ENCODE data around the gene PRX. TPM values are rescaled to one million over a fixed set of nuclear protein-coding genes. Genes with fewer than 3 reads are reported as not detected.
A peak's percentile ranks its signal among the peaks of the same experiment; 100 is the strongest.

The PRX gene
- total and polyA plus RNA-seq, 2 of the 13 experiments (the other 11 are each of a cell fraction or from before 2014, with no cell fraction given): 0.66 TPM

- TF ChIP-seq SIN3A (IDR thresholded peaks at IDR 0.05; ENCODE audit: borderline replicate concordance, low read depth, low read length) (0 out of 2 replicates have a peak, but pooled peaks have one; percentile 27), ATF7 (IDR thresholded peaks at IDR 0.05) (no peak), ATF7 (CRISPR knock-in tag; IDR thresholded peaks at IDR 0.05) (peak; percentile 24; the same call in 1 of the 2 replicates), ZBTB40 (IDR thresholded peaks at IDR 0.05) (no peak), ZBTB40 (CRISPR knock-in tag; IDR thresholded peaks at IDR 0.05) (peak; percentile 91), ZNF382 (CRISPR knock-in tag; IDR thresholded peaks at IDR 0.05; ENCODE audit: borderline replicate concordance) (no peak), ZNF24 (IDR thresholded peaks at IDR 0.05) (no peak), ZNF773 (CRISPR knock-in tag; IDR thresholded peaks at IDR 0.05; ENCODE audit: borderline replicate concordance) (peak; percentile 58; the same call in 1 of the 2 replicates), ZNF7 (CRISPR knock-in tag; IDR thresholded peaks at IDR 0.05) (no peak), KLF6 (CRISPR knock-in tag; IDR thresholded peaks at IDR 0.05) (peak; percentile 36; the same call in 1 of the 2 replicates), ZSCAN31 (CRISPR knock-in tag; IDR thresholded peaks at IDR 0.05; ENCODE audit: low read depth) (peak; percentile 87), ZNF547 (CRISPR knock-in tag; IDR thresholded peaks at IDR 0.05) (peak; percentile 39; the same call in 1 of the 2 replicates), THRA (CRISPR knock-in tag; IDR thresholded peaks at IDR 0.05; ENCODE audit: borderline replicate concordance) (0 out of 2 replicates have a peak, but pooled peaks have one; percentile 11), ZNF619 (CRISPR knock-in tag; IDR thresholded peaks at IDR 0.05) (0 out of 2 replicates have a peak, but pooled peaks have one; percentile 55), ZNF430 (CRISPR knock-in tag; IDR thresholded peaks at IDR 0.05) (peak; percentile 89), RAD21 (CRISPR knock-in tag; IDR thresholded peaks at IDR 0.05) (peak; percentile 92), ZNF674 (CRISPR knock-in tag; IDR thresholded peaks at IDR 0.05; ENCODE audit: low read depth) (0 out of 2 replicates have a peak, but pooled peaks have one; percentile 84), ZNF629 (CRISPR knock-in tag; conservative IDR thresholded peaks at IDR 0.05) (peak; percentile 33), PCBP2 (optimal IDR thresholded peaks at IDR 0.05; ENCODE audit: low read depth, low read length, poor library complexity, severe bottlenecking) (no peak), SRF (IDR thresholded peaks at IDR 0.05; ENCODE audit: low read depth, low read length) (peak; percentile 100)
Observed at GRCh38 chr19:40420766-40421765, 7.9 kb upstream of the PRX start (continued).

Data from HepG2 (cell line).